GM23338 (cell line): ENCODE results near the gene ENTPD7. TPM values are rescaled to one million over a fixed set of nuclear protein-coding genes. Genes with fewer than 3 reads are reported as not detected.

ENCODE experiments used
- ATAC-seq: fragments of 200-7000 bp; cut with Tn5 transposase; 3 replicates; pipeline ENCODE4 v1.9.1; 2020
- DNase-seq: peaks from one replicate; pipeline ENCODE4 v3.0.0-alpha.2; 2015; ENCODE audit warnings: low spot score
- H2AFZ ChIP-seq: fragments of 200-600 bp; sonication (generic); 2 replicates; pipeline ENCODE4 v1.8.0; 2016; ENCODE audit warnings: antibody characterized with exemption, mild to moderate bottlenecking, moderate library complexity
- H3F3A ChIP-seq: fragments of 200-600 bp; sonication (generic); replicated peaks from 2 replicates; pipeline ENCODE4 v1.8.0; 2017; ENCODE audit warnings: antibody characterized with exemption, mixed run types, low read depth
- H3K27ac ChIP-seq: fragments of 200-600 bp; sonication (generic); 2 replicates; pipeline ENCODE4 v1.6.1; 2016; ENCODE audit warnings: low read depth
- H3K27me3 ChIP-seq: fragments of 200-600 bp; sonication (generic); 2 replicates; pipeline ENCODE4 v1.8.0; 2016; ENCODE audit warnings: mild to moderate bottlenecking, mixed run types, moderate library complexity; ENCODE audit not compliant: insufficient read depth
- H3K36me3 ChIP-seq: fragments of 200-600 bp; sonication (generic); 2 replicates; pipeline ENCODE4 v1.8.0; 2016; ENCODE audit warnings: mild to moderate bottlenecking; ENCODE audit not compliant: insufficient read depth
- H3K4me1 ChIP-seq: fragments of 200-600 bp; sonication (generic); 2 replicates; pipeline ENCODE4 v1.8.0; 2016; ENCODE audit warnings: mild to moderate bottlenecking, moderate library complexity; ENCODE audit not compliant: insufficient read depth
- H3K4me2 ChIP-seq: fragments of 200-600 bp; sonication (generic); 2 replicates; pipeline ENCODE4 v1.7.1; 2017; ENCODE audit warnings: mixed run types
- H3K4me3 ChIP-seq: fragments of 200-600 bp; sonication (generic); 2 replicates; pipeline ENCODE4 v1.6.1; 2016; ENCODE audit warnings: mixed run types
- H3K79me2 ChIP-seq: fragments of 200-600 bp; sonication (generic); replicated peaks from 2 replicates; pipeline ENCODE4 v1.8.0; 2017; ENCODE audit warnings: mild to moderate bottlenecking; ENCODE audit not compliant: insufficient read depth
- H3K9me2 ChIP-seq: fragments of 200-600 bp; sonication (generic); 2 replicates; pipeline ENCODE4 v1.8.0; 2017; ENCODE audit not compliant: insufficient read depth
- H4K20me1 ChIP-seq: fragments of 200-600 bp; sonication (generic); replicated peaks from 2 replicates; pipeline ENCODE4 v1.8.0; 2017; ENCODE audit warnings: mild to moderate bottlenecking; ENCODE audit not compliant: insufficient read depth
- H3K27ac Mint-ChIP-seq: 2 replicates; pipeline ENCODE4 v1.8.0; 2020; ENCODE audit warnings: inconsistent platforms, mild to moderate bottlenecking, moderate library complexity, mixed read lengths
- H3K27me3 Mint-ChIP-seq: 3 replicates; pipeline ENCODE4 v1.8.0; 2022; ENCODE audit warnings: low read depth, mild to moderate bottlenecking, moderate library complexity, mixed read lengths, inconsistent platforms; ENCODE audit not compliant: insufficient read depth, poor library complexity
- H3K36me3 Mint-ChIP-seq: 3 replicates; pipeline ENCODE4 v1.8.0; 2021; ENCODE audit warnings: low read depth, mild to moderate bottlenecking, inconsistent platforms, moderate library complexity, mixed read lengths
- H3K4me1 Mint-ChIP-seq: 3 replicates; pipeline ENCODE4 v1.8.0; 2020; ENCODE audit warnings: mild to moderate bottlenecking, inconsistent platforms, mixed read lengths
- H3K4me3 Mint-ChIP-seq: 3 replicates; pipeline ENCODE4 v1.8.0; 2021; ENCODE audit warnings: moderate library complexity, mild to moderate bottlenecking, inconsistent platforms, mixed read lengths
- H3K9me3 Mint-ChIP-seq: 3 replicates; pipeline ENCODE4 v1.8.0; 2020; ENCODE audit warnings: moderate library complexity, mild to moderate bottlenecking, inconsistent platforms, mixed read lengths
- CREB1 ChIP-seq: fragments of 250-450 bp; sonication (Bioruptor Pico); IDR thresholded peaks from 2 replicates; pipeline ENCODE4 v1.5.0; 2020; ENCODE audit warnings: low read depth, mild to moderate bottlenecking, moderate library complexity
- ETS1 ChIP-seq: IDR thresholded peaks from 2 replicates; pipeline ENCODE4 v1.6.1; 2016; ENCODE audit warnings: antibody characterized with exemption
- EZH2 ChIP-seq: fragments of 200-600 bp; sonication (generic); IDR thresholded peaks from one replicate; pipeline ENCODE4 v1.8.0; 2017; ENCODE audit warnings: antibody characterized with exemption, mild to moderate bottlenecking, low read depth; ENCODE audit not compliant: unreplicated experiment
- JUNB ChIP-seq: IDR thresholded peaks from one replicate; pipeline ENCODE4 v1.6.1; 2016; ENCODE audit warnings: antibody characterized with exemption; ENCODE audit not compliant: unreplicated experiment
- NANOG ChIP-seq: IDR thresholded peaks from 2 replicates; pipeline ENCODE4 v1.6.1; 2016; ENCODE audit warnings: antibody characterized with exemption, borderline replicate concordance
- STAT1 ChIP-seq: IDR thresholded peaks from one replicate; pipeline ENCODE4 v1.6.1; 2016; ENCODE audit warnings: antibody characterized with exemption; ENCODE audit not compliant: unreplicated experiment
- ZNF114 ChIP-seq: fragments of 250-450 bp; sonication (Bioruptor Pico); IDR thresholded peaks from 2 replicates; pipeline ENCODE4 v1.5.0; 2020; ENCODE audit warnings: mild to moderate bottlenecking, moderate library complexity
- polyA plus RNA-seq: library from polyadenylated mRNA; unstranded; fragments of >200 nt; fragmentation: Nextera tagmentation; extraction: Ambion mirVana; gene quantifications from 2 replicates; pipeline ENCODE4 v1.2.1, GENCODE V29; 2016
- total RNA-seq: library from RNA; depleted of rRNA; stranded (reverse); fragments of >200 nt; shearing (Covaris generic); gene quantifications from 2 replicates; pipeline ENCODE4 v1.2.3, GENCODE V29; 2014
- TF ChIP-seq, protein P1 (sequence below): fragments of 250-450 bp; sonication (Bioruptor Pico); IDR thresholded peaks from 2 replicates; pipeline ENCODE4 v1.5.0; 2020; ENCODE audit warnings: mild to moderate bottlenecking, moderate library complexity
- TF ChIP-seq, protein P2 (sequence below), 2 experiments: fragments of 200-600 bp in 1 of 2; sonication (generic) in 1 of 2; conservative IDR thresholded peaks; 2 replicates each; pipeline versions ENCODE4 v1.5.1 to v1.6.1; 2016 to 2017; ENCODE audit warnings: antibody characterized with exemption in 2 of 2, low read depth in 2 of 2, mild to moderate bottlenecking in 2 of 2, moderate library complexity in 1 of 2
- TF ChIP-seq, protein P3 (sequence below): IDR thresholded peaks from one replicate; pipeline ENCODE4 v1.6.1; 2018; ENCODE audit warnings: antibody characterized with exemption; ENCODE audit not compliant: unreplicated experiment

The ENTPD7 gene
- total and polyA plus RNA-seq, 2 experiments from 2014 or later = 1.7 to 12.6 TPM

DNA sequence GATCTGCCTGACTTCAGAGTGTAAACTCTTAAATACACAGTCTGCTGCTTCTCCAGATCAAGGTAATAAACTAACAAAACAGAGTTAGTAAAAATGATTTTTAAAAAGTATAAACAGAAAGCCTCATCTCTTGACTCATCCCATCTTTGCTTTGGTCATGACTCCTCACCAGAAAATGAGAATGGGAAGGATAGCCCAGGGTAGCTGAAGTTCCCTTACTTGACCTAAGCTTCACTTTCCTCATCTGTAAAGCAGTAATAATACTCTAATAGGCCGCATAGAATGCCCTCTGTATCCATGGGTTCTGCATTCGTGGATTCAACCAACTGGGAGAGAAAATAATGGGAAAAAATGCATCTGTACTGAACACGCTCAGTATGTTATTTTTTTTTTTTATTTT lies 27.8 kb upstream of the ENTPD7 start (continued):
- TF ChIP-seq, protein P1, sequence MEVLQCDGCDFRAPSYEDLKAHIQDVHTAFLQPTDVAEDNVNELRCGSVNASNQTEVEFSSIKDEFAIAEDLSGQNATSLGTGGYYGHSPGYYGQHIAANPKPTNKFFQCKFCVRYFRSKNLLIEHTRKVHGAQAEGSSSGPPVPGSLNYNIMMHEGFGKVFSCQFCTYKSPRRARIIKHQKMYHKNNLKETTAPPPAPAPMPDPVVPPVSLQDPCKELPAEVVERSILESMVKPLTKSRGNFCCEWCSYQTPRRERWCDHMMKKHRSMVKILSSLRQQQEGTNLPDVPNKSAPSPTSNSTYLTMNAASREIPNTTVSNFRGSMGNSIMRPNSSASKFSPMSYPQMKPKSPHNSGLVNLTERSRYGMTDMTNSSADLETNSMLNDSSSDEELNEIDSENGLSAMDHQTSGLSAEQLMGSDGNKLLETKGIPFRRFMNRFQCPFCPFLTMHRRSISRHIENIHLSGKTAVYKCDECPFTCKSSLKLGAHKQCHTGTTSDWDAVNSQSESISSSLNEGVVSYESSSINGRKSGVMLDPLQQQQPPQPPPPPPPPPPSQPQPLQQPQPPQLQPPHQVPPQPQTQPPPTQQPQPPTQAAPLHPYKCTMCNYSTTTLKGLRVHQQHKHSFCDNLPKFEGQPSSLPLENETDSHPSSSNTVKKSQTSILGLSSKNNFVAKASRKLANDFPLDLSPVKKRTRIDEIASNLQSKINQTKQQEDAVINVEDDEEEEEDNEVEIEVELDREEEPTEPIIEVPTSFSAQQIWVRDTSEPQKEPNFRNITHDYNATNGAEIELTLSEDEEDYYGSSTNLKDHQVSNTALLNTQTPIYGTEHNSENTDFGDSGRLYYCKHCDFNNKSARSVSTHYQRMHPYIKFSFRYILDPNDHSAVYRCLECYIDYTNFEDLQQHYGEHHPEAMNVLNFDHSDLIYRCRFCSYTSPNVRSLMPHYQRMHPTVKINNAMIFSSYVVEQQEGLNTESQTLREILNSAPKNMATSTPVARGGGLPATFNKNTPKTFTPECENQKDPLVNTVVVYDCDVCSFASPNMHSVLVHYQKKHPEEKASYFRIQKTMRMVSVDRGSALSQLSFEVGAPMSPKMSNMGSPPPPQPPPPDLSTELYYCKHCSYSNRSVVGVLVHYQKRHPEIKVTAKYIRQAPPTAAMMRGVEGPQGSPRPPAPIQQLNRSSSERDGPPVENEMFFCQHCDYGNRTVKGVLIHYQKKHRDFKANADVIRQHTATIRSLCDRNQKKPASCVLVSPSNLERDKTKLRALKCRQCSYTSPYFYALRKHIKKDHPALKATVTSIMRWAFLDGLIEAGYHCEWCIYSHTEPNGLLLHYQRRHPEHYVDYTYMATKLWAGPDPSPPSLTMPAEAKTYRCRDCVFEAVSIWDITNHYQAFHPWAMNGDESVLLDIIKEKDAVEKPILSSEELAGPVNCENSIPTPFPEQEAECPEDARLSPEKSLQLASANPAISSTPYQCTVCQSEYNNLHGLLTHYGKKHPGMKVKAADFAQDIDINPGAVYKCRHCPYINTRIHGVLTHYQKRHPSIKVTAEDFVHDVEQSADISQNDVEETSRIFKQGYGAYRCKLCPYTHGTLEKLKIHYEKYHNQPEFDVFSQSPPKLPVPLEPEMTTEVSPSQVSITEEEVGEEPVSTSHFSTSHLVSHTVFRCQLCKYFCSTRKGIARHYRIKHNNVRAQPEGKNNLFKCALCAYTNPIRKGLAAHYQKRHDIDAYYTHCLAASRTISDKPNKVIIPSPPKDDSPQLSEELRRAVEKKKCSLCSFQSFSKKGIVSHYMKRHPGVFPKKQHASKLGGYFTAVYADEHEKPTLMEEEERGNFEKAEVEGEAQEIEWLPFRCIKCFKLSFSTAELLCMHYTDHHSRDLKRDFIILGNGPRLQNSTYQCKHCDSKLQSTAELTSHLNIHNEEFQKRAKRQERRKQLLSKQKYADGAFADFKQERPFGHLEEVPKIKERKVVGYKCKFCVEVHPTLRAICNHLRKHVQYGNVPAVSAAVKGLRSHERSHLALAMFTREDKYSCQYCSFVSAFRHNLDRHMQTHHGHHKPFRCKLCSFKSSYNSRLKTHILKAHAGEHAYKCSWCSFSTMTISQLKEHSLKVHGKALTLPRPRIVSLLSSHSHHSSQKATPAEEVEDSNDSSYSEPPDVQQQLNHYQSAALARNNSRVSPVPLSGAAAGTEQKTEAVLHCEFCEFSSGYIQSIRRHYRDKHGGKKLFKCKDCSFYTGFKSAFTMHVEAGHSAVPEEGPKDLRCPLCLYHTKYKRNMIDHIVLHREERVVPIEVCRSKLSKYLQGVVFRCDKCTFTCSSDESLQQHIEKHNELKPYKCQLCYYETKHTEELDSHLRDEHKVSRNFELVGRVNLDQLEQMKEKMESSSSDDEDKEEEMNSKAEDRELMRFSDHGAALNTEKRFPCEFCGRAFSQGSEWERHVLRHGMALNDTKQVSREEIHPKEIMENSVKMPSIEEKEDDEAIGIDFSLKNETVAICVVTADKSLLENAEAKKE = no peak
- TF ChIP-seq NANOG (no peak), STAT1 (no peak), CREB1 (CRISPR knock-in tag) (no peak)
- TF ChIP-seq, protein P2, sequence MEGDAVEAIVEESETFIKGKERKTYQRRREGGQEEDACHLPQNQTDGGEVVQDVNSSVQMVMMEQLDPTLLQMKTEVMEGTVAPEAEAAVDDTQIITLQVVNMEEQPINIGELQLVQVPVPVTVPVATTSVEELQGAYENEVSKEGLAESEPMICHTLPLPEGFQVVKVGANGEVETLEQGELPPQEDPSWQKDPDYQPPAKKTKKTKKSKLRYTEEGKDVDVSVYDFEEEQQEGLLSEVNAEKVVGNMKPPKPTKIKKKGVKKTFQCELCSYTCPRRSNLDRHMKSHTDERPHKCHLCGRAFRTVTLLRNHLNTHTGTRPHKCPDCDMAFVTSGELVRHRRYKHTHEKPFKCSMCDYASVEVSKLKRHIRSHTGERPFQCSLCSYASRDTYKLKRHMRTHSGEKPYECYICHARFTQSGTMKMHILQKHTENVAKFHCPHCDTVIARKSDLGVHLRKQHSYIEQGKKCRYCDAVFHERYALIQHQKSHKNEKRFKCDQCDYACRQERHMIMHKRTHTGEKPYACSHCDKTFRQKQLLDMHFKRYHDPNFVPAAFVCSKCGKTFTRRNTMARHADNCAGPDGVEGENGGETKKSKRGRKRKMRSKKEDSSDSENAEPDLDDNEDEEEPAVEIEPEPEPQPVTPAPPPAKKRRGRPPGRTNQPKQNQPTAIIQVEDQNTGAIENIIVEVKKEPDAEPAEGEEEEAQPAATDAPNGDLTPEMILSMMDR (conservative IDR thresholded peaks at IDR 0.05; ENCODE audit: low read depth in 2 of 2) = no peak

DNA sequence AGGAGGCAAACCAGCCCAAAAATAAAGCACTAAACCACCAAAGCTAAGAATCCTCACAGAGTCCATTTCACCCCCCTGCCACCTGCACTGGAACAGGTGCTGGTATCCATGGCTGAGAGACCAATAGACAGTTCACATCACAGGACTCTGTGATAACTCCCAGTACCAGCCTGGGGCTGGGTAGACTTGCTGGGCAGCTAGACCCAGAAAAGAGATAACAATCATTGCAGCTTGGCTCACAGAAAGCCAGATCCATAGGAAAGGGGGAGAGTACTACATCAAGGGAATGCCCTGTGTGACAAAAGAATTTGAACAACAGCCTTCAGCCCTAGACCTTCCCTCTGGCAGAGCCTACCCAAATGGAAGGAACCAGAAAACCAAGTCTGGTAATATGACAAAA lies 25.5 kb upstream of the ENTPD7 start:
- Mint-ChIP-seq H3K4me1 (peaks cover 7% of the 10 kb centered on the region; the same call in 2 of the 3 replicates), H3K36me3 (no peaks in the 10 kb centered on the region), H3K27me3 (peaks cover 3% of the 10 kb centered on the region), H3K4me3 (no peak overlapping the region), H3K27ac (no peak overlapping the region), H3K9me3 (no peaks in the 10 kb centered on the region)
- Histone ChIP-seq H3K27ac (no peak overlapping the region), H2AFZ (no peak overlapping the region), H3K27me3 (no peaks in the 10 kb centered on the region), H3K4me3 (no peak overlapping the region), H3K9me2 (no peaks in the 10 kb centered on the region), H3K79me2 (no peaks in the 10 kb centered on the region), H3F3A (no peaks in the 10 kb centered on the region), H3K4me1 (no peaks in the 10 kb centered on the region), H4K20me1 (no peaks in the 10 kb centered on the region), H3K36me3 (no peaks in the 10 kb centered on the region), H3K4me2 (no peak overlapping the region)
- ATAC-seq (no peak), DNase-seq (no peak)
- TF ChIP-seq ETS1 (no peak), CREB1 (CRISPR knock-in tag) (no peak), JUNB (no peak), STAT1 (no peak), ZNF114 (CRISPR knock-in tag) (no peak), EZH2 (no peak)
- TF ChIP-seq, protein P2 (conservative IDR thresholded peaks at IDR 0.05; ENCODE audit: low read depth in 2 of 2) = no peak
- TF ChIP-seq, protein P3, sequence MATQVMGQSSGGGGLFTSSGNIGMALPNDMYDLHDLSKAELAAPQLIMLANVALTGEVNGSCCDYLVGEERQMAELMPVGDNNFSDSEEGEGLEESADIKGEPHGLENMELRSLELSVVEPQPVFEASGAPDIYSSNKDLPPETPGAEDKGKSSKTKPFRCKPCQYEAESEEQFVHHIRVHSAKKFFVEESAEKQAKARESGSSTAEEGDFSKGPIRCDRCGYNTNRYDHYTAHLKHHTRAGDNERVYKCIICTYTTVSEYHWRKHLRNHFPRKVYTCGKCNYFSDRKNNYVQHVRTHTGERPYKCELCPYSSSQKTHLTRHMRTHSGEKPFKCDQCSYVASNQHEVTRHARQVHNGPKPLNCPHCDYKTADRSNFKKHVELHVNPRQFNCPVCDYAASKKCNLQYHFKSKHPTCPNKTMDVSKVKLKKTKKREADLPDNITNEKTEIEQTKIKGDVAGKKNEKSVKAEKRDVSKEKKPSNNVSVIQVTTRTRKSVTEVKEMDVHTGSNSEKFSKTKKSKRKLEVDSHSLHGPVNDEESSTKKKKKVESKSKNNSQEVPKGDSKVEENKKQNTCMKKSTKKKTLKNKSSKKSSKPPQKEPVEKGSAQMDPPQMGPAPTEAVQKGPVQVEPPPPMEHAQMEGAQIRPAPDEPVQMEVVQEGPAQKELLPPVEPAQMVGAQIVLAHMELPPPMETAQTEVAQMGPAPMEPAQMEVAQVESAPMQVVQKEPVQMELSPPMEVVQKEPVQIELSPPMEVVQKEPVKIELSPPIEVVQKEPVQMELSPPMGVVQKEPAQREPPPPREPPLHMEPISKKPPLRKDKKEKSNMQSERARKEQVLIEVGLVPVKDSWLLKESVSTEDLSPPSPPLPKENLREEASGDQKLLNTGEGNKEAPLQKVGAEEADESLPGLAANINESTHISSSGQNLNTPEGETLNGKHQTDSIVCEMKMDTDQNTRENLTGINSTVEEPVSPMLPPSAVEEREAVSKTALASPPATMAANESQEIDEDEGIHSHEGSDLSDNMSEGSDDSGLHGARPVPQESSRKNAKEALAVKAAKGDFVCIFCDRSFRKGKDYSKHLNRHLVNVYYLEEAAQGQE = no peak
